ENCODE results near the gene RALGAPA2. TPM values are rescaled to one million over a fixed set of nuclear protein-coding genes. Genes with fewer than 3 reads are reported as not detected.

RALGAPA2 gene
- total RNA-seq, 2 experiments from 2014 or later, result 21.2 to 21.9 TPM

DNA sequence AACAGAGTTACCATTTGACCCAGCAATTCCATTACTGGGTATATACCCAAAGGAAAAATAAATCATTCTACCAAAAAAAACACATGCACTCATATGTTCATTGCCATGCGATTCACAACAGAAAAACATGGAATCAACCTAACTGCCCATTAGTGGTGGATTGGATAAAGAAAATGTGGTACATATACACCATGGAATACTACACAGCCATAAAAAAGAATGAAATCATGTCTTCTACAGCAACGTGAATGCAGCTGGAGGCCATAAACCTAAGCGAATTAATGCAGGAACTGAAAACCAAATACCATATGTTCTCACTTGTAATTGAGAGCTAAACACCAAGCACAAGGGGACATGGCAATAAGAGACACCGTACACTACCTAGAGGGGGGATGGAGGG, 12.5 kb downstream of the RALGAPA2 start:
- Histone ChIP-seq H3K36me3 (ENCODE audit: insufficient read depth, low read length) (no peaks in the 10 kb centered on the region), H3K4me3 (ENCODE audit: low read length) (no peak overlapping the region), H3K27me3 (ENCODE audit: control insufficient read depth in 1 of 2, insufficient read depth in 2 of 2, low read length in 2 of 2) (no peaks in the 10 kb centered on the region), H3K27ac (ENCODE audit: low read depth in 1 of 2, low read length in 2 of 2) (no peak overlapping the region), H3K9me3 (ENCODE audit: control insufficient read depth in 1 of 2, insufficient read depth in 1 of 2, low read length in 2 of 2) (no peaks in the 10 kb centered on the region), H3K4me1 (ENCODE audit: insufficient read depth, low read length) (no peaks in the 10 kb centered on the region)
- H3K27ac Mint-ChIP-seq, result no peak overlapping the region
- ChIA-PET POLR2A (interaction anchor here (2.1 kb wide), 1 partner anchor 13 kb away, joined by 5 read pairs; the partner anchor contains the start of gene RALGAPA2), CTCF (no interaction called here)
- H3K4me1 Mint-ChIP-seq (ENCODE audit: low read depth), result peaks cover 70% of the 10 kb centered on the region
- DNase-seq (no peak), ATAC-seq (ENCODE audit: poor library complexity) (no peak)
- H3K4me3 Mint-ChIP-seq, result no peak overlapping the region
- H3K36me3 Mint-ChIP-seq (ENCODE audit: low read depth), result no peaks in the 10 kb centered on the region
- no peak for TF ChIP-seq CTCF (IDR thresholded peaks at IDR 0.05)
- H3K27me3 Mint-ChIP-seq, result no peaks in the 10 kb centered on the region
- intact Hi-C loops (cut with DNase I, micrococcal nuclease), result no loop called here
- no peaks in the 10 kb centered on the region for H3K9me3 Mint-ChIP-seq

GRCh38 chr20:20699144-20699543, 13.3 kb downstream of the RALGAPA2 start:
- Histone ChIP-seq H3K27ac (ENCODE audit: low read depth in 1 of 2, low read length in 2 of 2) (no peak overlapping the region), H3K27me3 (ENCODE audit: control insufficient read depth in 1 of 2, insufficient read depth in 2 of 2, low read length in 2 of 2) (no peaks in the 10 kb centered on the region), H3K36me3 (ENCODE audit: insufficient read depth, low read length) (no peaks in the 10 kb centered on the region), H3K9me3 (ENCODE audit: control insufficient read depth in 1 of 2, insufficient read depth in 1 of 2, low read length in 2 of 2) (no peaks in the 10 kb centered on the region), H3K4me1 (ENCODE audit: insufficient read depth, low read length) (no peaks in the 10 kb centered on the region), H3K4me3 (ENCODE audit: low read length) (no peak overlapping the region)
- no peak overlapping the region for H3K27ac Mint-ChIP-seq
- no peak overlapping the region for H3K4me3 Mint-ChIP-seq
- H3K27me3 Mint-ChIP-seq, result no peaks in the 10 kb centered on the region
- ChIA-PET CTCF (interaction anchor here (1.1 kb wide), 1 partner anchor 23 kb away, joined by 3 read pairs; no protein-coding TSS in a partner anchor), POLR2A (interaction anchor here (2.1 kb wide), 1 partner anchor 13 kb away, joined by 5 read pairs; the partner anchor contains the start of gene RALGAPA2)
- intact Hi-C loops (cut with DNase I, micrococcal nuclease), result no loop called here
- H3K9me3 Mint-ChIP-seq, result no peaks in the 10 kb centered on the region
- ATAC-seq (ENCODE audit: poor library complexity) (no peak), DNase-seq (no peak)
- H3K4me1 Mint-ChIP-seq (ENCODE audit: low read depth), result peaks cover 68% of the 10 kb centered on the region
- H3K36me3 Mint-ChIP-seq (ENCODE audit: low read depth), result no peaks in the 10 kb centered on the region
- TF ChIP-seq CTCF (IDR thresholded peaks at IDR 0.05), result no peak

- ATAC-seq (ENCODE audit: poor library complexity), result no peak
- no peak overlapping the region for H3K27ac ChIP-seq (ENCODE audit: low read depth in 1 of 2, low read length in 2 of 2)
- H3K4me1 Mint-ChIP-seq (ENCODE audit: low read depth), result peaks cover 59% of the 10 kb centered on the region
- H3K4me3 ChIP-seq (ENCODE audit: low read length), result no peak overlapping the region
- H3K9me3 Mint-ChIP-seq, result no peaks in the 10 kb centered on the region
- no peaks in the 10 kb centered on the region for H3K9me3 ChIP-seq (ENCODE audit: control insufficient read depth in 1 of 2, insufficient read depth in 1 of 2, low read length in 2 of 2)
- ChIA-PET CTCF (no interaction called here), POLR2A (no interaction called here)
- DNase-seq, result no peak
- H3K27me3 Mint-ChIP-seq, result no peaks in the 10 kb centered on the region
- H3K4me3 Mint-ChIP-seq, result no peak overlapping the region
- H3K27ac Mint-ChIP-seq, result no peak overlapping the region
- intact Hi-C loops (cut with DNase I, micrococcal nuclease), result no loop called here
- no peaks in the 10 kb centered on the region for H3K27me3 ChIP-seq (ENCODE audit: control insufficient read depth in 1 of 2, insufficient read depth in 2 of 2, low read length in 2 of 2)
- no peak for TF ChIP-seq CTCF (IDR thresholded peaks at IDR 0.05)
- peaks cover under 1% of the 10 kb centered on the region for H3K4me1 ChIP-seq (ENCODE audit: insufficient read depth, low read length)
- H3K36me3 ChIP-seq (ENCODE audit: insufficient read depth, low read length), result no peaks in the 10 kb centered on the region
- no peaks in the 10 kb centered on the region for H3K36me3 Mint-ChIP-seq (ENCODE audit: low read depth)
These were observed 15.1 kb downstream of the RALGAPA2 start for GRCh38 chr20:20697325-20697845.

Measured in CD4-positive, alpha-beta T cell (primary cell).